ENCODE measurements around the gene SEC14L6. TPM values are rescaled to one million over a fixed set of nuclear protein-coding genes. Genes with fewer than 3 reads are reported as not detected.

Gene SEC14L6
- total RNA-seq, 4 donors from 2014 or later, result not detected

GRCh38 chr22:30580896-30581295 is 34.4 kb upstream of the SEC14L6 start:
- in situ Hi-C loops (cut with MboI; ENCODE audit: low sequenced_read_pairs in 4 of 4) (no loop called here), intact Hi-C loops (cut with DNase I; ENCODE audit: low total_unique reads) (no loop called here)
- H3K36me3 ChIP-seq, result peaks cover 0 to 100% of the 10 kb centered on the region in 2 donors
- H3K4me1 ChIP-seq, result no peaks in the 10 kb centered on the region
- H3K27ac ChIP-seq, result no peak overlapping the region
- DNase-seq (no peak), ATAC-seq (no peak)
- H3K9me3 ChIP-seq, result no peaks in the 10 kb centered on the region
- TF ChIP-seq POLR2A (IDR thresholded peaks at IDR 0.05) (no peak), CTCF (IDR thresholded peaks at IDR 0.05 in 4 of 5, conservative IDR thresholded peaks at IDR 0.05 in 1 of 5) (no peak)
- no peaks in the 10 kb centered on the region for H3K27me3 ChIP-seq
- no peak overlapping the region for H3K4me3 ChIP-seq

- no peak overlapping the region for H3K4me3 ChIP-seq
- no peak overlapping the region for H3K27ac ChIP-seq
- intact Hi-C loops (cut with DNase I; ENCODE audit: low total_unique reads) (no loop called here), in situ Hi-C loops (cut with MboI; ENCODE audit: low sequenced_read_pairs in 4 of 4) (no loop called here)
- TF ChIP-seq CTCF (IDR thresholded peaks at IDR 0.05 in 4 of 5, conservative IDR thresholded peaks at IDR 0.05 in 1 of 5) (no peak), POLR2A (IDR thresholded peaks at IDR 0.05) (no peak)
- DNase-seq (no peak), ATAC-seq (no peak)
- H3K4me1 ChIP-seq, result peaks cover 0 to 9% of the 10 kb centered on the region in 2 donors
- no peaks in the 10 kb centered on the region for H3K9me3 ChIP-seq
- H3K36me3 ChIP-seq, result peaks cover 0 to 82% of the 10 kb centered on the region in 2 donors
- no peaks in the 10 kb centered on the region for H3K27me3 ChIP-seq
Measured at GRCh38 chr22:30578481-30578880, 31.9 kb upstream of the SEC14L6 start.

- peaks cover 0 to 55% of the 10 kb centered on the region in 2 donors for H3K36me3 ChIP-seq
- H3K27ac ChIP-seq, result no peak overlapping the region
- TF ChIP-seq POLR2A (IDR thresholded peaks at IDR 0.05), result no peak
- no peak for TF ChIP-seq CTCF (IDR thresholded peaks at IDR 0.05 in 4 of 5, conservative IDR thresholded peaks at IDR 0.05 in 1 of 5)
Measured at GRCh38 chr22:30575859-30576258, 29.3 kb upstream of the SEC14L6 start.

GRCh38 chr22:30574997-30575671 is 28.6 kb upstream of the SEC14L6 start:
- DNase-seq (no peak), ATAC-seq (peak in 1 of 2 donors; percentile 15)
- in situ Hi-C loops (cut with MboI; ENCODE audit: low sequenced_read_pairs in 4 of 4), result no loop called here

More at GRCh38 chr22:30575859-30576258, 29.3 kb upstream of the SEC14L6 start:
- intact Hi-C loops (cut with DNase I; ENCODE audit: low total_unique reads), result no loop called here
- Histone ChIP-seq H3K9me3 (no peaks in the 10 kb centered on the region), H3K4me3 (no peak overlapping the region), H3K27me3 (no peaks in the 10 kb centered on the region), H3K4me1 (peaks cover 0 to 10% of the 10 kb centered on the region in 2 donors)
- in situ Hi-C loops (cut with MboI; ENCODE audit: low sequenced_read_pairs in 4 of 4), result no loop called here
- ATAC-seq (no peak), DNase-seq (no peak)

More at GRCh38 chr22:30574997-30575671, 28.6 kb upstream of the SEC14L6 start:
- H3K4me3 ChIP-seq, result no peak overlapping the region
- no peak overlapping the region for H3K27ac ChIP-seq
- no peaks in the 10 kb centered on the region for H3K27me3 ChIP-seq
- no peaks in the 10 kb centered on the region for H3K9me3 ChIP-seq
- peaks cover 0 to 10% of the 10 kb centered on the region in 2 donors for H3K4me1 ChIP-seq
- intact Hi-C loops (cut with DNase I; ENCODE audit: low total_unique reads), result no loop called here
- TF ChIP-seq POLR2A (IDR thresholded peaks at IDR 0.05), result no peak
- TF ChIP-seq CTCF (IDR thresholded peaks at IDR 0.05 in 4 of 5, conservative IDR thresholded peaks at IDR 0.05 in 1 of 5), result peak in 1 of 5 experiments; percentile 16
- peaks cover 0 to 48% of the 10 kb centered on the region in 2 donors for H3K36me3 ChIP-seq
